ENCODE measurements around the gene GOLIM4.

GRCh38 chr3:168068346-168068745, 27.4 kb downstream of the GOLIM4 start:
- TF ChIP-seq, protein P1, sequence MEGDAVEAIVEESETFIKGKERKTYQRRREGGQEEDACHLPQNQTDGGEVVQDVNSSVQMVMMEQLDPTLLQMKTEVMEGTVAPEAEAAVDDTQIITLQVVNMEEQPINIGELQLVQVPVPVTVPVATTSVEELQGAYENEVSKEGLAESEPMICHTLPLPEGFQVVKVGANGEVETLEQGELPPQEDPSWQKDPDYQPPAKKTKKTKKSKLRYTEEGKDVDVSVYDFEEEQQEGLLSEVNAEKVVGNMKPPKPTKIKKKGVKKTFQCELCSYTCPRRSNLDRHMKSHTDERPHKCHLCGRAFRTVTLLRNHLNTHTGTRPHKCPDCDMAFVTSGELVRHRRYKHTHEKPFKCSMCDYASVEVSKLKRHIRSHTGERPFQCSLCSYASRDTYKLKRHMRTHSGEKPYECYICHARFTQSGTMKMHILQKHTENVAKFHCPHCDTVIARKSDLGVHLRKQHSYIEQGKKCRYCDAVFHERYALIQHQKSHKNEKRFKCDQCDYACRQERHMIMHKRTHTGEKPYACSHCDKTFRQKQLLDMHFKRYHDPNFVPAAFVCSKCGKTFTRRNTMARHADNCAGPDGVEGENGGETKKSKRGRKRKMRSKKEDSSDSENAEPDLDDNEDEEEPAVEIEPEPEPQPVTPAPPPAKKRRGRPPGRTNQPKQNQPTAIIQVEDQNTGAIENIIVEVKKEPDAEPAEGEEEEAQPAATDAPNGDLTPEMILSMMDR (conservative IDR thresholded peaks at IDR 0.05 in 1 of 2, IDR thresholded peaks at IDR 0.05 in 1 of 2; ENCODE audit: extremely low read depth in 1 of 2, insufficient read depth in 1 of 2, low read depth in 1 of 2, low read length in 2 of 2): no peak
- TF ChIP-seq EZH2 (IDR thresholded peaks at IDR 0.05; ENCODE audit: borderline replicate concordance, low read length): no peak
